ENCODE measurements around the gene ELF5. TPM values are rescaled to one million over a fixed set of nuclear protein-coding genes. Genes with fewer than 3 reads are reported as not detected.
A peak's percentile ranks its signal among the peaks of the same experiment; 100 is the strongest.

ELF5 gene
- total RNA-seq, 1 donor from 2014 or later = not detected

DNA sequence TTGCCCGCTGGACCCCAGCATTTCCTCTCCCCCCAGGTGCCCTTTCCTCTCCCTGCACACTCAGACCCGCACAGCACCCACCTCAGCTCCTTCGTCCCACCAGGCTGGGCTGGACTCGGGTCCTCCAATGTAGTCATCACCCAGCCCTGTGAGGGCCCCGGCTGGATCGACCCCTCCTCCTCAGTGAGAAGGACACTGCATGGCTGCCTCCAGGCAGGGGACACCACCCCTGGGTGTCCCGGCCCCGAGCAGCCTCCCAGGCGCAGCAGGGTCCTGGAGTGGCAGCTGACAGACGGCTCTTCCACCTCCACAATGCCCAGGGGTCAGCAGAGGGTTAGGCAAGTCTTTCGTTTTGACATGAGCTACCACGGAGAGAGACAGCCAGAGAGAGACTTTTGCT lies 11.1 kb upstream of the ELF5 start:
- intact Hi-C loops (cut with DNase I) = no loop called here
- DNase-seq (ENCODE audit: low spot score) (no peak), ATAC-seq (no peak)

DNA sequence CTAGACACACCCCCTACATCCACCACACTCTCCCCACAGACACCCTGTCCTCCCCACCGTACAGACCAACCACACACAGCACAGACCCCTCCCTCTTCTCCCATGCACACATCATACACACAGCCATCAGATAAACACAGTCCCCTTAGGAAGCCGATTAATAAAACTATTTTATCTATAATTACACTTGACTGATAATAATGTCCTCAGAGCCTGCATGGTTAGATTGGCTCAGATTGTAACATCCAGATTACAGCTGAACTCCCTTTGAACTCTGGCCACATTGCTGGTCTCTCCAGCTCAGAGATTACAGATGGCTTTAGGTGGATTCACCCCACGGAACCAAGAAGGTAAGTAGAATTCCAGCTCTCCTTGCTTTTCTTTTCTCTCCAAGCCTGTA lies 9.5 kb upstream of the ELF5 start:
- DNase-seq (ENCODE audit: low spot score) (no peak), ATAC-seq (no peak)
- intact Hi-C loops (cut with DNase I) = no loop called here

DNA sequence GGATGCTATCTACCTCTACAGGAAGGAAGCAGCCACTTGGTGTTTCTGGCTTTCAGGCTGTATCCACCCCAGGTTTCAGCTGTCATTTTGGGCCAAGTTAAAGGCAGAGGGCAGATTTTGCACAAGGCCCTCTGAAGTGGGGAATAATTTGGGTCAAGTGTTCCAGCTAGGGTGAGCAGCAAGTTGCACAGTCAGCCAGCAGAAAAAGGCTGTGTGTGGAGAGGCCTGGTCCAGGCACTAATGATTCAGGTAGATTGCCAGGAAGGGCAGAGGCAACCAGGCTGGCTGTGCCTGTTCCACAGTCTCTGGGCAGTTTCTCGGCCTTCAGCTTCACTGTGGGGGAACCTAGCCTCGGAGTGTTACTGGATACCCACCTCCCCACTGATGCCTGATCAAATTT lies 8.6 kb upstream of the ELF5 start:
- ATAC-seq (no peak), DNase-seq (ENCODE audit: low spot score) (no peak)
- intact Hi-C loops (cut with DNase I) = no loop called here

DNA sequence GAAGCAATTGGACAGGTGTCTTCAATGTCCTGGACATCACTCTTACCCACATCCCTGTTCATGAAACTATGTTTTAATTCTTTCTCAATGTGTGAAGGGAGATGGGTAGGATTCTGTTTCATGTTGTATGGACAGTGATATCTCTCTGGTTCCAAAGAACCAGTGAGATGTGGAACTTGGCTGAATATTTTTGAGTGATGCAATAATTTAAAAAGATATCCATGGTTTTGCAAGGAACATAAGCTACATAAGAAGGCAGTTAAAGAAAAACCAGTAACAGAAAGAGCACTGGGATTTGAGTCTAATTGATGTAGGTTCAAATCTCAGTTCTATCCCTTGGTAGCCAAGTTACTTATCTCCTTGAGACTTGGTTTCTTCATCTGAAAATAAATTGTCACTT lies 7.7 kb upstream of the ELF5 start:
- intact Hi-C loops (cut with DNase I) = no loop called here
- ATAC-seq (no peak), DNase-seq (ENCODE audit: low spot score) (no peak)

DNA sequence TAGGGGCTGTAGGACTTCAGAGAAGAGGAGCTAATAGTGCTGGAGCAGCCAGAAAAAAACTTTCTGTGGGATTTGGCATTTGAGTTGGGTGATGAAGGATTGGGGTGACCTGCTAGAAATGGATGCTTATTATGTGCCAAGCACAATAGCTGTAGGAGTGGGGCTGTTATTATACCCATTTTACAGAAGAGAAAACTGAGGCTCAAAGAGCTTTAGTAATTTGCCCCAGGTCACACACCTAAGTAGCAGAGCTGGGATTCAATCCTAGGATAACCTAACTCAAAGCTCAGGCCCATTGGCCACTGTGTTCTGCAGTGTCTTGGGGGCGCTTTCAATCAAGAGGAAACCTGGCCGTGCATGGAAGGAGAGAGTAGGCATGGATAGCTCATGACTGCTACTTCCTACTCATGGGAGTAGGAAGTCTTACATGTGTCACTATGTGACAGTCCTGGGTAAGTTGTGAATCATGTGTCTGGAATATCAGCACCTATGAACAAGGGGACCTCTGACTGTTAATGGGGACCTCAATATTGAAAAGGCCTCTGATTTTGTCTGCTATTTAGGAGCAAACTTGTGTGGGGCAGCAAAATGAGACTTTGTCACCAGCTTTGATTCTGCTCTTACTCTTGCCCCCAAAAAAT lies 6.1 kb upstream of the ELF5 start:
- intact Hi-C loops (cut with DNase I) = no loop called here
- ATAC-seq (no peak), DNase-seq (ENCODE audit: low spot score) (no peak)

DNA sequence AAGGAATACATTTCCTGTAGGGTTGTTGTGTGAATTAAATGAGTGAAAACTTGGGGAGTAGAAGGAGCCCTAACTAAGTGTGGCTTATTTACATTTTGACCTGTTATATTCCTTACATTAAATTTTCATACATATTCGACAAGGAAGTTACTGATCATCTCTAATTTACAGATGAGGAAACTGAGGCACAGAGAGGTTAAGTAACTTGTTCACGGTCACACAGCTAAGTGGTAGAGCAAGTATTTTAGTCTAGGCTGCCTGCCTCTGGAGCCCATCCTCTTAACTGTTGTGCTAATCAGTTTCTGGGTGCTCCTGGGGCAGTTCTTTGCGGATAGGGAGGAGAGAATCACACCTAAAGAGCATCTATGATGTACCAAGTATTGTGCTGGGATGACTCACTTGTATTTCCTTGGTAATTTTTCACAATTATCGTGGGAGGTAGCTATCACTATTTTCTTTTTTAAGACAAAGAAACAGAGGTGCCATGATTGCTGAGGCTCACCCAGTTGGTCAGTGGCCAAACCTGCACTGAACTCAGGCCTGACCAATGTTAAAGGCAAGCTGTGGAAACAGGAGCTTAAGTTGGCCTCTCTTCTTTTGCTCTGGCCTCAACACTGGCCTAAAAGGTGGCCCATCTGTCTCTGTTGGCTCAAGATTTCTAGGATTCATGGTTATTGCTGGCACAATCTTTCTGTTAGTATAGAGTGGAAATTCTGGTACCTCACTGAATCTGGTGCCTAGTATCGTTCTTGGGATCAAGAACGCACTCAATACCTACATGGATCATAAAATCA lies 2.9 kb upstream of the ELF5 start:
- ATAC-seq (no peak), DNase-seq (ENCODE audit: low spot score) (no peak)
- intact Hi-C loops (cut with DNase I) = no loop called here

DNA sequence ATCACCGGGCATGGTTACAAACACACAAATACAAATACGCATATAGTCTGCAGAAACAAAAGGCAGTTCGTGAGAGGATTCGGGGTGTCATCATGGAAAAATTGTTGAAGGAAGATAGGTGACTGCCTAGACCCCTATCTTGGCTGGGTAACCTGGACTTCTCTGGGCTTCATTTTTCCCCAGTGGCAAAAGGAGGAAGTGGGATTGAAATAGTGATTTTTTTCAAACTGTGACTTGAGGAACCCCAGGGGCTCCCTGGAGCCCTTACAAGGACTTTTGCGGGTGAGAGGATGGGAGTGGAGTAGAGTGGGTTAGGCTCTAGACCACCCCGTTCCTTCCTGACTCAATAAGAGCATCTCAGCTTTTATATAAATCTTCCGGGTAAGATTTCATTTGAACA lies 1.0 kb upstream of the ELF5 start:
- DNase-seq (ENCODE audit: low spot score) (no peak), ATAC-seq (no peak)
- intact Hi-C loops (cut with DNase I) = no loop called here

DNA sequence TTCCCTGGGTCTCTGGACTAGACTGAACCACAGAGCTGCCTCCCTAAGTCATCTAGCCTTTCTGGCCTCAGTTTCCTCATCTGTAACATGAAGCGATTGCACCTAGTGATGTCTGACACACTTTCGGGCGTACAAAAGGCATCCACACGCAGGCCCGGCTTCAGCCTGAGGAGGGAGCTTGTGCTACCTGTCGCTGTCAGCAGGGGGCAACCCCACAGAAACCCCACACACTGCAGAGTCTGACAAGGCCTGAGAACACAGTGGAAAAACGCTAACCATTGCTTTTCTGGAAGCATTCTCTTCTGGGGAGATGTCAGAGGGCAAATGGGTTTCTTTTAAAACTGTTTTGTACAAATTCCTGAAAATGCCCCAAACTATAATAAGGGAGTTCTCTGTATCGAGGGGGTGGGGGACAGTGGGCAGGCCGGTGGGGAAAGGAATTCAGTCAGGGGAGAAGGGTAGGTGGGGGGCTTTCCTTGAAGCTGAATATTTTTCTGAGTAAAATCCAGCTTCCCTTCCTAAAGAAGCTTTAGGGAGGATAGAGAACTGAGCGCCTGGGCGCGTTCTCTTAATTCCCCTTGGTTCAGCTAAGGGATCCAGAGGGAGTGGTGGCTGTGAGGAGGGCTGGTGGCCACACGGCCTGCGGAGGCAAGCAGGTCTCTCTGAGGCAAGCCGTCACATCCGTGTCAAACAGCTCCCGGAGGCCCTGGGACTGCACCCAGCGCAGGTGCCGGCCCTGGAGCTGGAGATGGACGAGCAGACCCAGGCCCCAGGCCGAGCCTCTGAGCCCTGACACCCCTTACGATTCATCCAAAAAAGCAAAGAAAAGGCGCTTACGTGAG lies 533 bp downstream of the ELF5 start:
- intact Hi-C loops (cut with DNase I) = no loop called here
- no peak for DNase-seq (ENCODE audit: low spot score)
- ATAC-seq = peak; percentile 76

DNA sequence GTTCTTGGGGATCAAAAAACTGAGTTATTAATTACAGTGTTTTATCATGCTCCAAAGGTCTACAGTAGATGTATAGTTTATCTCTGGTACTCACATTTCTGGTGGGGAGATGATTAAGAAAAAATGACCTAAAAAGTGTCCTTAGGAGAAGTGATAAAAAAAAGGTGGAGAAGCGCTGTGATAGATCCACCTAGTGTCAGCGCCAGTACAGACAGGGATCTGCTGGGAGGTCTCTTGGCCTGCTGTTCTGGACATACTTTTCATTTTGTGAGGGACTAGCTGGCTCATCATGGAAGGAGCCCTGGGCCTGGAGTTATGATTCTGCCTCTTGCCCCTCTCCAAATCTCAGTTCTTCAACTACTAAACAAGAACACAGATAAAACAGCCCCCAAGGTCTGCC lies 2.9 kb downstream of the ELF5 start:
- intact Hi-C loops (cut with DNase I) = no loop called here
- no peak for ATAC-seq
- no peak for DNase-seq (ENCODE audit: low spot score)

DNA sequence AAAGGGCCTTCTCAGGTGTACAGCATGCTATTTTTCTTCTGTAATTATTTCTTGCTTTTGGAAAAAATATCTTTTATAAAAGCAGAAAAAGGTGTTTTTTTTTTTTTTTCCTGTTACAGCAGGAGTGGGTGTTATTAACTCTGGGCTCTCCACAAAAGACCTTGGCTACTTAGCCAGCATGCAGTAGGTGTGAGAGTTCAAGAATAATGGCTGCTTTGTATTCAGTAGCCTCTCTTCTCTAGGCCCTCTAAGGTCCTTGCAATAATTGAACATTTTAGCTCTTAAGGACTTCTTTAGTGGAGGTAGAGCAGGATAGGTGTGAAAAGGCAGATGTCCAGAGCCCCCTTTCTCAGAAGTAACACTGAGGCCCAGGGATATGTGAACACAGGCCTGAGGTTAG lies 3.4 kb downstream of the ELF5 start:
- no peak for ATAC-seq
- intact Hi-C loops (cut with DNase I) = no loop called here
- DNase-seq (ENCODE audit: low spot score) = no peak

DNA sequence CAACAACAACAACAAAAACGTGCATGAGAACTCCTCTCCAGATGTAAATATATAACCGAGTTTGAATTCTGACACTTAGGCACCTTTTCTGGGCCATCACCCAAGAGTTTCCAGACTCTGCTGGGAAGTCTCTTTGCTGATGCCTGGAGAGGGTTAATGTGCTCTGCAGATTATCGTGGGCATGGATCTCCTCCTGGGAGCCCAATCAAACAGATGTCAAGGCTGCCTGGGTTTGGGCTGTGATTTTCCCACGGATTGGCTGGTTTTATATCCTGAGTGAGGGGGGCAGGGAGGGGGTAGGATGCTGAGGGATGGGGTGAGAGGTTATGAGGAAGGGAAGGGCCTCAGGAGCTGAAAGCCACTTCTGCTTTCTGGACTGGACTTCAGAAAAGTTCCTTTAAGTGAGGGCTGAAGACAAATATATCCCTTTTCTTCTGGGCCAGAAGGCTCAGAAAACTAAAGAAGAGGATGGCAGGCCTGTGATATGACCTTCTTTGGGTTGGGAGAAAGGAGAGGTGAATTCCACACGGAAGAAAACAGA lies 4.2 kb downstream of the ELF5 start:
- no peak for ATAC-seq
- intact Hi-C loops (cut with DNase I) = no loop called here
- no peak for DNase-seq (ENCODE audit: low spot score)

DNA sequence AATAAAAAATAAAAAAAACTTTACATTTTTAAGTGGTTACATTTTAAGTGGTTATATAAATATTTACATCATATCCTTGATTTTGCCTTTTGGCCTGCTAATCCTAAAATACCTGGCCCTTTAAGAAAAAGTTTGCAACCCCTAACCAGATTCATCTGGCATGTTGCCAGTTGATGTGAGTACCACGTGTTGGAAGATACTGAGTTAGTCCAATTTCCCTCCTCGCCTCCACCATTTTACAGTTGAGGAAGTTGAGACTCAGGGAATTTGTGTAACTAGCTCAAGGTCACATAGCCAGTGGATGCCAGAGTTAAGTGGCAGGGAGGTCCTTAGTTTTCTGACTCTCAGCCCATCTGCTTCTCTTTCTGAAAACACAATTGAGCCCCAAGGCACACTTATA lies 5.1 kb downstream of the ELF5 start:
- intact Hi-C loops (cut with DNase I) = no loop called here
- DNase-seq (ENCODE audit: low spot score) = no peak
- ATAC-seq = no peak

DNA sequence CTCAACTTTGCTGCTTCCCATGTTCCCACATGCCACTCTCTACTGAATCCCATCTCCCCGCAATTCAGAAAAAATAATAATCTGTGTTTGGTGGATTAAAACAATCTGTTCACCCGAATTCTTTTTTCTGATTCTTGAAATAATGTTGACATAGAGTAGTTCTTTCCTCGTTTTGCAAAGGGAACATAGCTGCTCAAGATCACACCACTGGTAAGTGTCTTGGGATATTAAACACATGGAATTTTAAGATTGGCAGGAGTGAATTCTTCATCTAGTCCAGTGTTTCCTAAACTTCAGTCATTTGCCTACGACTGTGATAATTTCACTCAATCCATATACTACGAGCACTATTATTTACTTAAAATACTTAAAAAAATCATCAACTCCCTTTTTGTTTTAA lies 6.0 kb downstream of the ELF5 start:
- intact Hi-C loops (cut with DNase I) = no loop called here
- DNase-seq (ENCODE audit: low spot score) = no peak
- no peak for ATAC-seq

DNA sequence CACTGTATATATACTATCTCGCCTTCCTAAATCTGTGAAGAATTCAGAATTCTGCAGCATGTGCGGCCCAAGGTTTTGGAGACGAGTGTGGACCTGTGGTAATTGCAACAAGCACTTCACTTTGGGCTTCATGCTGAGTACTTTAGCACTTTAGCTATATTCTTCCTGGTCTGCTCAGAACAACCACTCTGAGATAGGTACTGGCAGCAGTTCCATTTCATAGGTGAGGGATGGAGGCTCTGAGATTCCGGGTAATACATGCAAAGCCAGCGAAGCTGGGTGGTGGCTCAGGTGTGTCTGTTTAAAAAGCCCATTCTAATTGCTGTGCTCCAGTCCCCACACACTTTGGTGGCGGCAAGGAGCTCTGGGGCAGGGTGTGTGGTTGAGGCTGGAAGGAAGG lies 6.4 kb downstream of the ELF5 start:
- no peak for DNase-seq (ENCODE audit: low spot score)
- intact Hi-C loops (cut with DNase I) = no loop called here
- no peak for ATAC-seq

DNA sequence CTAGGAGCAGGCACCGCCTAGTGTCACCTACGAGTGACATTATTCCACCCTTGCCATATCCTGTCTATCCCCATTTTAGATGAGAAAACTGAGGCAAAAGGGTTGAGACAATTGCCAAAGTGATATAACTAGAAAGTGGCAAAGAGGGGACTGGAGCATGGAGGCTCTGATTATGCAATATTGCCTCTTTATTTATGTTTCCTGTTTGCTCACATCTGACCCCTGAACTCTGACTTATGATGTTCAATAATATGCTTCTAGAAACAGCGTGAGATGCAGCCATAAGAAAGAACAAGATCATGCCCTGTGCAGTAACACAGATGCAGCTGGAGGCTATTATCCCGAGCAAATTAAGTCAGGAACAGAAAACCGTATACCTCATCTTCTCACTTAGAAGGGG lies 7.7 kb downstream of the ELF5 start:
- intact Hi-C loops (cut with DNase I) = no loop called here

DNA sequence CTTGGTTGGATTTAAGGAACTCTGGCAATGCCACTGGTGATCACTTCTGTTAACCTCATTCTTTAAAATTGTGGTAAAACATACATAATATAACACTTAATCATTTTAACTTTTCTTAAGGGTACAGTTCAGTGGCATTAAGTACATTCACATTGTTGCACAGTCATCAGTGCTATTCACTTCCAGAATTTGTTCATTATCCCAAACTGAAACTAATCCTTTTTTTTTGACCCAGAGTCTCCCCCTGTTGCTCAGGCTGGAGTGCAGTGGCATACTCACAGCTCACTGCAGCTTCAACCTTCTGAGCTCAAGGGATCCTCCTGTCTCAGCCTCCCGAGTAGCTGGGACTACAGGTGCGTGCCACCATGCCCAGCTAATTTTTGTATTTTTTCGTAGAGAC lies 10.6 kb downstream of the ELF5 start:
- DNase-seq (ENCODE audit: low spot score) (no peak), ATAC-seq (no peak)
- intact Hi-C loops (cut with DNase I) = no loop called here

More for the DNA sequence above, 7.7 kb downstream of the ELF5 start:
- DNase-seq (ENCODE audit: low spot score) (no peak), ATAC-seq (no peak)

DNA sequence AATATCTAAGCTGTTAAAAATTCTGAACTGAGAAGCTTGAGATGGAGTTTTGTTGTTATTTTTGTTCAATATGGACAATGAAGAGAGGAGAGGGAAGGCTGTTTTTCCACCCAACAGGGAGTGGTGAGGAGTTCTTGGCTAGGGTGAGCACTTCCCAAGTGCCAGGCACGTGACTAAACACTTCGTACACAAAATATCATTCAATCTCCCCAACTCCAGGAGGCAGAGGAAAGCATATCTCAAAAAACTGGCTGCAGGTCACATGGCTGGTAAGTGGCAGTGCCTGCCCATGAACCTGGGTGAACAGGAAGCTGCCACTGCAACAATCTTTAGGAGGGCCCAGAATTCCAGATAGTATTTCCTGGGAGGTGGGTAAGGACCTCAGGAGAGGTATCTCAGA lies 11.6 kb downstream of the ELF5 start:
- DNase-seq (ENCODE audit: low spot score) (no peak), ATAC-seq (peak; percentile 43)
- intact Hi-C loops (cut with DNase I) = no loop called here

DNA sequence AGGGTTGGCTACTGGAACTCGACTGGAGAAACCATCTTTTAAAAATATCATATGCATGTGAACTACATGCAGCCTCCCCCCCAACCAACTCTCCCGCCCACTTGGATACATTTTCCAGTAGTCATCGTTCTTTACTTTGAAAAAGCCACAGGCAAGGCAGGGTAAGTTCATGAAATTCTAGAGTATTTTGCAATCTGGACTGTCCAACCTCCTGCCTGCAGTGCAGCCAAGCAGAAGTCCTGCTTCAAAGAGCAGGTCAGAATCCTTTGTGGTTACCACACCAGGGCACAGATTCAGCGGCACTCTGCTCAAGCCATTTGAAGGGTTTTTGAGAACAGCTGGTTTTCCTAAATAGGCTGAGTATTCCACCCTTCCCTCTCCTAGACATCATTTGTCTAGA lies 12.1 kb downstream of the ELF5 start:
- ATAC-seq (peak; percentile 92), DNase-seq (ENCODE audit: low spot score) (no peak)
- intact Hi-C loops (cut with DNase I) = no loop called here

DNA sequence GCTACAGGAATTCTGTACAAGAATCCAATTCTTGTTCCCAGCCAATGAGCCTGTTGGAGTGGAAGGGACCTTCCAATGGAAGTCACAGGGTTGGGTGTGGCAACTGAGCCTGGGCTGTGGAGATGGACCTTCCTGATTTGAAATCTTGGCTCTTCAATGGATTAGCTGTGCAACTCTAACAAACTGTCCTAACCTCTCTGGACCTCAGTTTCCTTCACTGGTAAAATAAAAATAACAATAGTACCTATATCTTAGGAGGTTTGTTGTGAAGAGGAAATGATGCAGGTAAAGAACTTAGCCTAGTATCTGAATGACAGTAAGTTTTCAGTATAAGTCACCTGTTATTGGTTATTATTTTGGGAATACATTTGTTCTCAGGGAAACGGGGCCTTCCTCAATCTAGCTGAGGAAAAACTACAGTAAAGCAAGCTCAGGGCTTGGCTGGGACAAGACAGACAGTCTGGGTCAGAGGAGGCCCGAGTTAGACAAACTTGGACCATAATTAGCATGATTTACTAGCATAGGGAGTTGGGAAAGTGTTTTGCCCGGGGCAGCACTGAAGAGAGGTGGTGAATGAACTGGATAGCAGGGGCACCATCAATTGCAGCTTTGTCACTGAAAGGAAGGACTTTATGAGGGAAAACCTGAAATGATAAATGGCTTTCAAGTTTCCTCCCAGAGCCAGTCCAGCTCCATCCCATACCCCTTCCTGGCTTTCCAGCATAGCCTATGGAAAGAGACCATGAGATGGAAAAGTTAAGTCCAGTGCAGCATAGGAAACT lies 13.7 kb downstream of the ELF5 start:
- ATAC-seq (no peak), DNase-seq (ENCODE audit: low spot score) (no peak)
- intact Hi-C loops (cut with DNase I) = no loop called here
